ENCODE data around the gene ZNF414.

DNA sequence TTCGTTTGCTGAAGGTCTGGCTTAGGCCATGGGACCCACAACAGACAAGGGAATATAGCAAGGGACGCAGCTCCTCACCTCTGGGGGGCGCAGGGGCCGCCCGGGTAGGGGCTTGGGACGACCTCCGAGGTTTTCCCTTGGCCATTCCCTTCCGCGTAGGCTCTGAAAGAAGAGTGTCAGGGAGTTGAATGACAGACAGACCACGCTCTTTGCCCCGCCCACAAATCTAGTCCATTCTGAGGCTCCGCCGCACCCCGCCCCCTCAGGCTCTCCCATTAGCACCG, 11.4 kb upstream of the ZNF414 start:
- no peak for TF ChIP-seq EZH2 (IDR thresholded peaks at IDR 0.05; ENCODE audit: borderline replicate concordance)
- TF ChIP-seq, protein P1, sequence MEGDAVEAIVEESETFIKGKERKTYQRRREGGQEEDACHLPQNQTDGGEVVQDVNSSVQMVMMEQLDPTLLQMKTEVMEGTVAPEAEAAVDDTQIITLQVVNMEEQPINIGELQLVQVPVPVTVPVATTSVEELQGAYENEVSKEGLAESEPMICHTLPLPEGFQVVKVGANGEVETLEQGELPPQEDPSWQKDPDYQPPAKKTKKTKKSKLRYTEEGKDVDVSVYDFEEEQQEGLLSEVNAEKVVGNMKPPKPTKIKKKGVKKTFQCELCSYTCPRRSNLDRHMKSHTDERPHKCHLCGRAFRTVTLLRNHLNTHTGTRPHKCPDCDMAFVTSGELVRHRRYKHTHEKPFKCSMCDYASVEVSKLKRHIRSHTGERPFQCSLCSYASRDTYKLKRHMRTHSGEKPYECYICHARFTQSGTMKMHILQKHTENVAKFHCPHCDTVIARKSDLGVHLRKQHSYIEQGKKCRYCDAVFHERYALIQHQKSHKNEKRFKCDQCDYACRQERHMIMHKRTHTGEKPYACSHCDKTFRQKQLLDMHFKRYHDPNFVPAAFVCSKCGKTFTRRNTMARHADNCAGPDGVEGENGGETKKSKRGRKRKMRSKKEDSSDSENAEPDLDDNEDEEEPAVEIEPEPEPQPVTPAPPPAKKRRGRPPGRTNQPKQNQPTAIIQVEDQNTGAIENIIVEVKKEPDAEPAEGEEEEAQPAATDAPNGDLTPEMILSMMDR (IDR thresholded peaks at IDR 0.05; ENCODE audit: poor library complexity), result peak; percentile 38

All from hepatocyte (in vitro differentiated cells).